ENCODE data around the gene CAPN12.

- TF ChIP-seq CTCF (IDR thresholded peaks at IDR 0.05) (no peak), POLR2A (IDR thresholded peaks at IDR 0.05; ENCODE audit: low read depth) (no peak), POLR2AphosphoS5 (IDR thresholded peaks at IDR 0.05) (no peak), EP300 (IDR thresholded peaks at IDR 0.05) (no peak)
These were observed 57.8 kb downstream of the CAPN12 start for GRCh38 chr19:38686530-38686888.

All from esophagus muscularis mucosa (tissue), 4 donors.